Uterus (tissue), 2 donors: ENCODE results near the gene CAMK1D.

Experiments
- CTCF ChIP-seq, 4 experiments: fragments of 200-600 bp in 2 of 4; fragments of 450-650 bp in 2 of 4; sonication (generic) in 2 of 4; IDR thresholded peaks; one replicate each; pipeline ENCODE4 v1.5.1; 2016 to 2019; ENCODE audit warnings: antibody characterized with exemption in 4 of 4, mild to moderate bottlenecking in 2 of 4, moderate library complexity in 1 of 4
- POLR2A ChIP-seq, 2 donors: fragments of 450-650 bp; IDR thresholded peaks; one replicate each; pipeline ENCODE4 v1.6.1; 2016; ENCODE audit warnings: antibody characterized with exemption in 2 of 2, mild to moderate bottlenecking in 1 of 2, moderate library complexity in 1 of 2

GRCh38 chr10:12728494-12728893 lies 379.1 kb downstream of the CAMK1D start:
- TF ChIP-seq POLR2A (IDR thresholded peaks at IDR 0.05) = no peak
- no peak for TF ChIP-seq CTCF (IDR thresholded peaks at IDR 0.05)
